GM19438 (cell line): ENCODE data around the gene SCO1.
"Not testable (repeated sequence)": the region's sequence is repeated elsewhere in the genome, so short reads cannot be mapped to it uniquely, and the experiment has no call there.

ENCODE experiments used
- ATAC-seq: cut with Tn5 transposase; IDR thresholded peaks from one replicate; pipeline ENCODE4 v1.9.1; 2021; ENCODE audit warnings: low read depth; ENCODE audit not compliant: unreplicated experiment

The SCO1 gene

GRCh38 chr17:10727192-10727591 is 29.9 kb upstream of the SCO1 start:
- no peak for ATAC-seq

DNA sequence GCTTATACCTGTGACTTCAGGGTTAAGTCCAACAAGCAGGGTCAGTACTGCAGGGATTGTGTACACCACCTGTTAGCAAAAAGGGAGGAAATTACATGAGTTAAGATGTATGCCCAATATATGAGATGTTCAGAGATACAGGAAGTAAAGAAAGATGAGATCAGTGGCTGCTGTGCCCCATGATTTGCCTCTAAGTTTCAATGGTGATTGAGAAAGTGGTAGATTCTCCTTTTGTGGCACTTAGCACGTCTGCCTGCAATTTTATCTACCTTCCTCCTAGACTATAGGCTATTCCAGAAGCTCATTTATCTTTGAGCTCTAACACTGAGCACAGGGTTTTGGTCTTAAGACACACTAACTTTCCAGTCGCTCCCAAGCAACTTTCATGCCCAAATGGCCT is 28.9 kb upstream of the SCO1 start:
- ATAC-seq, result no peak

DNA sequence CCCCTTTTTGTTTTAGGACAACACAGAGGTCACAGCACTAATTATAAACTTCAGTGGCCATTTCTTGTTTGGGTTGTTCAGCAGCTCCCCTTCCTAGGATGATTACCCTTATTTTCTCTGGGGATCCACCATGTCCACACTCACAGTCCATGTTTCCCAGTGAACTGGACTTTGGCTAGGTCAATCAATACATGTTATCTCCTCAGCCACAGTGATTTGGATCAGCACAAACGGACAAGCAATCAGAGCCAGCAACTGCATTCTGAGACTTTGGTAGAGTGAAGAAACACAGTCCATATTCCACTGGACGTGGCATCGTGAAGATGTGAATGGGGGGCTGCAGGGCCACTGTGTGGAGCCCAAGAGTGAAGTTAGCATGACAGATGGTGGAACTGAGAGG is 27.9 kb upstream of the SCO1 start:
- no peak for ATAC-seq

- no peak for ATAC-seq
These were observed 27.3 kb upstream of the SCO1 start for GRCh38 chr17:10724546-10725195.

DNA sequence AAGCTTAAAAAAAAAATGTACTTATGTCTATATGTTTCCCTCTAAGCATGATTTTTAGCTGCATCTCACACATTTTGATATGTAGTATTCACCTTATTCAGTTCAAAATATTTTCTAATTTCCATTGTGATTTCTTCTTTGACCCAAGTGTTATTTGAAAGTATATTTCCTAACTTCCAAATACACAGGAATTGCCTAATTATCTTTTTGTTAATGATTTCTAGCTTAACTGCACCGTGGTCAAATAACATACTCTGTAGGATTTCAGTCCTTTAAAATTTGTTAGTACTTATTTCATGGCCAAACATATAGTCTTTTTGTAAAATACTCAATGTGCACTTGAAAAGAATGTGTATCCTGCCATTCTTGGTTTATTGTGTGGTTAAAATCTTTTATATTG is 21.2 kb upstream of the SCO1 start:
- no peak for ATAC-seq

DNA sequence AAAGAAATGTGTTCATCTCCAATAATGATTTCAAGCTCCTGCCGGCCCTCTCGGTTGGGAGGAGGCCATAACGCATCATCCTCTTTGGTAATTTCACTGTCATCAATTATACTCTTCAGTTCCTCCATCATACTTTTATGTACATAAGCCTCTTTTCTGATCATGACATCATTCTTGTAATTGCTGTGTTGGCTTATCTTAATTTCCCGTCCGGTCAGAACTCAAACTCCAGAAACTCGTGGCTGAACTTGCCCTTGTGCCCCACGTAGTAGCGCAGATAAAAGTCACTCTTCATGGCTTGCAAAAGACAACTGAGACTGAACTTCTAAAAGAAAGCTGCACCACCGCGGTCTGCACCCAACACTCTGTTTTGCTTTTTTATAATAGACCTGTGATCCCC is 18.9 kb upstream of the SCO1 start:
- ATAC-seq, result no peak

GRCh38 chr17:10713318-10713717 is 16.0 kb upstream of the SCO1 start:
- no peak for ATAC-seq

DNA sequence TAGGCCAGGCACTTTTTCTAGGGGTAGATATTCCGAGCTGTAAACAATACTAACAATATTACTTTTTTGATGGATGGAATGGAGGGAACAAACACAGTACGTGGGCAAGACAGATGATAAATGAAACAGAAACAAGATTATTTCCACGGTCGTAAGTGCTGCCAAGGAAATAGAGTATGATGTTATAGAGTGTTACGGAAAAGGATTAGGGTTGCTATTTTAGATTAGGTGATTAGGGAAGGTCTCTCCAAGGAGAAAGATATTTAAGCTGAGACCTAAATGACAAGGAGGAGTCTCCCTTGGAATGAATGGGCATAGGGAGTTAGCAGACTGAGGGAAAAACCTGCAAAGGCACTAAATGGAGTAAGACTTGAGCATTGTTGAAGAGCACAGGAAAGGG is 8.4 kb upstream of the SCO1 start:
- no peak for ATAC-seq

DNA sequence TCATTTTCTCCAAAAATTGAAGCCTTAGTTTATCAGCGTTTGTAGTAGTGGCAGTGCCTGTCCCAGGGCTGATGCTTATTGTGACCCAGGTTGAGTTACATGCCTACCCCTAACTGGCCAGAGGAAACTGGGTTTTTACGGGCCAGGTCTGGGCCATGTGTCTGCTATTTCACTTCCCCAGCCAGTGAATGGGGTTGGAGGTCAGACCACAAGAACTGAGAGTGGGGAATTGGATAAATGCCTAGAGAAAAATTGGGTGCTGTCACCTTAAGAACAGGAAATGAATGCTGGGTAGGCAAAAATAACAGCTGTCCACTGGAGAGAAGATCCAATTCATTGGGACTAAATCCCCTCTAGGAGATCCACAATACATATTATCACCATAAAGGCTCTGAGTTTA is 5.2 kb upstream of the SCO1 start:
- ATAC-seq, result no peak

DNA sequence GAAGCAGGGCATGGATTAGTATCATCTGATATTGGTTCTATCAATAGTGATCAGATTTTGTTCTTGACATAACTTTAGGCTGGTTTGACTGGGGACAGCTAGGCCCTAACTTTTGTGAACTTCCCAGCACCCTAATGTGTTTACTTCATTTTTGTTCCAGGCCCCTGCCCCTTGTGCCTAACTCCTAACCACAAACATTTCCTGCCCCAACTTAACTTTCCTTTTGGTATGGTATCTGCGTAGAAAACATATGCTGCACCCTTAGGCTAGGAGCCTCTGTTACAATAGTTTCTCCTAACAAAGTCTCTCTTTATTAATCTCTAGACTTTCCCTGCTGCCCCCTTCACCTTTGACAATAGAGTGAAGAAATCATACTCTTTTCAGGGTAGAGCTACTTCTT is 2.5 kb upstream of the SCO1 start:
- ATAC-seq, result no peak

- ATAC-seq, result no peak
These were observed 924 bp upstream of the SCO1 start for GRCh38 chr17:10698096-10698818.

GRCh38 chr17:10695875-10696407 is 1.4 kb downstream of the SCO1 start:
- ATAC-seq, result not testable (repeated sequence)

- ATAC-seq, result no peak
These were observed 9.8 kb downstream of the SCO1 start for GRCh38 chr17:10687499-10687898.

DNA sequence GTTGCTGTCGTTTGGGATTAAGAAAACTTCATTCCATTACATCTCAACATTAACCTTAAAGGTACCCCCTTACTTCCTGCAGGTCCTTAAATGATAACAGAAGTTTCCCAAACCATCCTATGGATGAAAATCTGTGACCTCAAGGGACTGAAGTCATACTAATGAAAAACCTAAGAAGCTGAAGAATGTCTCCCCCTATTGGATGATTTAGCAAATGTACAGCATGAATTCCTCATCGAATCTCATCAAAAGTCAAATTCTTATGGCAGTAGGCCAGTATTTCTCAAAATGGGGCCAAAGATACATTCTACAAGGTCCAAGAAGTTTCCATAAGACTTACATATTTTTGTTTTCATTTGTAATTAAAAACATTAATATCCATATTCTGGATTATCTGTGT is 13.5 kb downstream of the SCO1 start:
- no peak for ATAC-seq

DNA sequence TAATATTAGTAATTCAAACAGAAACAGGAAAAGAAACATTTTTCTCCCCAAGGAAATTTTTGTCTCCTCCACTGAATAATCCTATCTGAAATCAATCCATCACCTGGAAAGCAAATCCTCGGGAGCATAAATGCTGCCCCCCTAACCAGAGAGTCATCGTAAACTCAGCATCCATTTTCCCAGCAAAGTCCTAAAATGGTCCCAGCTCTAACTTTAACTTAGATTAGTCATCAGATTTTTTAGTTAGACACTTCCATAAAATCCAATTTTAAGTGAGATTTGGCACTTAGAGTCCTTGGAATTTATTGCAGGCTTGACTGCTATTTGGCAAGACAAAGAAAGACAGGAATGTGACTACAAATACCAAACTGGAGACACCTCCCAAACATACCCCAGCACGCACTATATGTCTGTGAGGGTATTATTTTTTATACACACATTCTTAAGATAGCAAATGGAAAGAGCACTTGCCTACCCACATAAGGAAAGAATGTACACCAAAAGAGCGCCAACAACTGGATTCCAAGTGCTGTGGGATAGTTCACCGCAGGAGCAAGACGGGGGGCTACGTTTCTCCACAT is 15.4 kb downstream of the SCO1 start:
- no peak for ATAC-seq

DNA sequence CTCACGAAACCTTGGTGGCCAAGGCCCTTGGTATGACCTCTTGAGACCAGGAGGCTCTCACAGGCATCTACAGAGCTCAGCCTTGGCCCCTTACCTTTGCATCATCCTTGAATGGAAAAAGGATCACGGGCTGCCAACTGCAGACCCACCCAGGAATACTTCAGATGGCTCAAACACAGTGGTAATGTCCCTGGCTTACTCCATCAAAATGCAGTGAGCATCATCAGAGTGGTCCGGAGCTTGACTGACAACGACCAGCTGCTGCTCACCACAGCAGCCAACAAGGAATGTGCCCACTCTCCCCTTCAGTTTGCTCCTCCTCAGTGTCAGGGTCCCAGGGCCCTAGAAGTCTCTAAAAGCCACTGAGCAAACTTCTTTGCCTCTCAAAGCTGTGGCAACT is 22.6 kb downstream of the SCO1 start:
- ATAC-seq, result no peak

- ATAC-seq, result no peak
These were observed 24.0 kb downstream of the SCO1 start for GRCh38 chr17:10673312-10673711.

DNA sequence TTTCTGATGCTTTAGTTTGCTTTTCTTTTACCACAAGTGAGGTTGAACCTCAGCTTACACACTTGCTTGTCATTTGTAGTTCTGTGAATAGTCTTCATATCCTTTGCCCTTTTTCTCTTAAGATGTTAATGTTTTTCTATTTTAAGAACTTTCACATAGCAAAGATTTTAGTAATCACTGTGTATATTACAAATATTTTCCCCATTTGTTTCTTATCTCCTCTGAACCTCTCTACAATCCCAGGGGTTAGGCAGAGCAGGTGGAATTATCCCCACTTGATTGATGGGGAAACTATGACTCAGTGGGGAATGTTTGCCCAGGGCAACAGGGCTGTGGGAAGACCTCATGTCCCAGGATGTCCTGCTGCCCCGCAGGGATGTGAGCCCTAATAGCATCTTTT is 28.6 kb downstream of the SCO1 start:
- ATAC-seq, result no peak

DNA sequence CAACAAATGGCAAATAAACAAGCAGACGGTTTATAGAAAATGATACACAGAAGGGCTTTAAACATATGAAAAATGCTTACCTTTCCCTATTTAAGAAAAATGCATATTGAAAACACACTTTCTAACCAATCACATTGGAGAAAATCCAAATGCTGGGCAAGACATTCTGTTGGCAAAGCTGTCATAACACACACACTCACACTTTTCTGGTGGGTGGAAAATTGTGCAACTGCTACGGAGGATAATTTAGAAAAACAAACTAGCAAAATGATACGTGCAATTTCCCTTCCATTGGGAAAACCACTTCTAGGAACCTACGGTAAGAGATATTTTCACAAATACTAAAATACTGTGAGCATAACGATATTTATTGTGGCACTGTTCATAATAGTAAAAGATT is 30.4 kb downstream of the SCO1 start:
- no peak for ATAC-seq

GRCh38 chr17:10664571-10664970 is 32.8 kb downstream of the SCO1 start:
- no peak for ATAC-seq

DNA sequence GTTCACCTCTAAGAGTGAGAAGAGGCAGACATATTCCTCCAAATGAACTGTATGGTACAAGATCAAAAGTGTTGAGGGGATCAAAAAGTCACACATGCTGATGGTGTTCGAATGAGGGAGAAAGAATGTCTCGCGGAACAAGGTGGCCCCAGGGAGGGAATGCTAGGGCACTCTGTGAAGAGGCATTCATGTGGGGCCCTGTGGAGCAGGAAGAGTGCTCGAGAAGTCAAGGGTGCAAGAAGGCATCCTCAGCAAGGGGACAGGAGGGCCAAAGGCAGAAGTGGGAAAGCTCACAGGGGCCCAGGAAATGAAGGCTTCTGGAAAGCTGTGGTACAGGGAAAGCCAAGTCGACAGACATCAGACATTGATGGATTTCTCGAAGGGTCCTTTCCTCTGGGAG is 34.1 kb downstream of the SCO1 start:
- no peak for ATAC-seq

GRCh38 chr17:10661437-10661836 is 35.9 kb downstream of the SCO1 start:
- no peak for ATAC-seq
